HTR-8/SVneo (cell line): ENCODE measurements around the gene SSTR5.
"Not testable (repeated sequence)": the region's sequence is repeated elsewhere in the genome, so short reads cannot be mapped to it uniquely, and the experiment has no call there.

Experiments
- DNase-seq: peaks from one replicate; pipeline ENCODE4 v3.0.0; 2011; ENCODE audit warnings: low spot score, mixed read lengths; ENCODE audit not compliant: insufficient read length
- FAIRE-seq: peaks from 2 replicates; lab custom pipeline; 2011; peaks lifted over from hg19 to GRCh38; lab: Jason Lieb, UNC

The SSTR5 gene

GRCh38 chr16:1088295-1089170 is 16.0 kb downstream of the SSTR5 start:
- DNase-seq: no peak

GRCh38 chr16:1089439-1089821 is 16.9 kb downstream of the SSTR5 start:
- FAIRE-seq (no peak), DNase-seq (no peak)

More at GRCh38 chr16:1088295-1089170, 16.0 kb downstream of the SSTR5 start:
- FAIRE-seq: no peak

GRCh38 chr16:1089822-1090619 is 17.5 kb downstream of the SSTR5 start:
- FAIRE-seq (no peak), DNase-seq (no peak)

GRCh38 chr16:1090620-1091587 is 18.4 kb downstream of the SSTR5 start:
- DNase-seq (no peak), FAIRE-seq (no peak)

GRCh38 chr16:1091992-1092552 is 19.5 kb downstream of the SSTR5 start:
- peak; percentile 74 for FAIRE-seq
- DNase-seq: no peak

- DNase-seq, FAIRE-seq: not testable (repeated sequence)
Observed at GRCh38 chr16:1092685-1093283, 20.2 kb downstream of the SSTR5 start.

GRCh38 chr16:1093284-1094123 is 21.0 kb downstream of the SSTR5 start:
- FAIRE-seq: no peak
- no peak for DNase-seq

GRCh38 chr16:1094124-1094479 is 21.6 kb downstream of the SSTR5 start:
- FAIRE-seq: no peak
- DNase-seq: peak; percentile 41

- FAIRE-seq: no peak
- DNase-seq: no peak
Observed at GRCh38 chr16:1094601-1095449, 22.3 kb downstream of the SSTR5 start.

- no peak for FAIRE-seq
- no peak for DNase-seq
Observed at GRCh38 chr16:1095450-1096168, 23.1 kb downstream of the SSTR5 start.

- FAIRE-seq (no peak), DNase-seq (no peak)
Observed at GRCh38 chr16:1096169-1097082, 23.9 kb downstream of the SSTR5 start, which contains the start of gene C1QTNF8. TSS of gene C1QTNF8 (minus strand) at chr16:1096244. CDS start at chr16:1094922, 1,322 bp downstream.

- DNase-seq (no peak), FAIRE-seq (no peak)
Observed at GRCh38 chr16:1097156-1097555, 24.6 kb downstream of the SSTR5 start.

GRCh38 chr16:1097800-1098199 is 25.3 kb downstream of the SSTR5 start:
- FAIRE-seq: no peak
- no peak for DNase-seq

- FAIRE-seq (no peak), DNase-seq (no peak)
Observed at GRCh38 chr16:1098266-1098991, 25.9 kb downstream of the SSTR5 start.
